ENCODE results near the gene ASGR1. TPM values are rescaled to one million over a fixed set of nuclear protein-coding genes. Genes with fewer than 3 reads are reported as not detected.
"Not testable (repeated sequence)": the region's sequence is repeated elsewhere in the genome, so short reads cannot be mapped to it uniquely, and the experiment has no call there.

The ASGR1 gene
- total RNA-seq, 2 donors from 2014 or later: 0.95 TPM; not detected in 1

GRCh38 chr17:7190276-7190917 is 11.2 kb upstream of the ASGR1 start:
- no peaks in the 10 kb centered on the region for H3K27me3 Mint-ChIP-seq
- H3K36me3 Mint-ChIP-seq: no peaks in the 10 kb centered on the region
- no peak overlapping the region for H3K27ac Mint-ChIP-seq
- H3K9me3 Mint-ChIP-seq: no peaks in the 10 kb centered on the region
- ATAC-seq (no peak), DNase-seq (ENCODE audit: low spot score) (no peak)
- peaks cover 0 to 7% of the 10 kb centered on the region in 2 donors for H3K4me1 Mint-ChIP-seq (ENCODE audit: low read depth in 2 of 2)
- no peak overlapping the region for H3K4me3 Mint-ChIP-seq

- ATAC-seq: peak in 1 of 2 donors; percentile 29
- Mint-ChIP-seq H3K4me1 (ENCODE audit: low read depth in 2 of 2) (peaks cover 0 to 7% of the 10 kb centered on the region in 2 donors), H3K4me3 (no peak overlapping the region), H3K9me3 (no peaks in the 10 kb centered on the region), H3K36me3 (no peaks in the 10 kb centered on the region), H3K27me3 (no peaks in the 10 kb centered on the region), H3K27ac (no peak overlapping the region)
- DNase-seq (ENCODE audit: low spot score): no peak
These were observed 7.1 kb upstream of the ASGR1 start for GRCh38 chr17:7186241-7186640.

GRCh38 chr17:7184647-7185046 is 5.5 kb upstream of the ASGR1 start:
- no peak for ATAC-seq
- H3K4me3 Mint-ChIP-seq: no peak overlapping the region
- H3K27me3 Mint-ChIP-seq: no peaks in the 10 kb centered on the region
- no peaks in the 10 kb centered on the region for H3K36me3 Mint-ChIP-seq
- H3K9me3 Mint-ChIP-seq: no peaks in the 10 kb centered on the region
- H3K27ac Mint-ChIP-seq: no peak overlapping the region
- no peak for DNase-seq (ENCODE audit: low spot score)
- H3K4me1 Mint-ChIP-seq (ENCODE audit: low read depth in 2 of 2): peaks cover 0 to 7% of the 10 kb centered on the region in 2 donors

GRCh38 chr17:7184091-7184488 is 4.9 kb upstream of the ASGR1 start:
- peaks cover 0 to 7% of the 10 kb centered on the region in 2 donors for H3K4me1 Mint-ChIP-seq (ENCODE audit: low read depth in 2 of 2)
- H3K9me3 Mint-ChIP-seq: no peaks in the 10 kb centered on the region
- no peaks in the 10 kb centered on the region for H3K27me3 Mint-ChIP-seq
- H3K4me3 Mint-ChIP-seq: no peak overlapping the region
- H3K36me3 Mint-ChIP-seq: no peaks in the 10 kb centered on the region
- no peak overlapping the region for H3K27ac Mint-ChIP-seq
- DNase-seq (ENCODE audit: low spot score) (no peak), ATAC-seq (no peak)

GRCh38 chr17:7183433-7184090 is 4.4 kb upstream of the ASGR1 start:
- Mint-ChIP-seq H3K4me3 (no peak overlapping the region), H3K27ac (no peak overlapping the region), H3K9me3 (no peaks in the 10 kb centered on the region), H3K27me3 (no peaks in the 10 kb centered on the region), H3K36me3 (no peaks in the 10 kb centered on the region), H3K4me1 (ENCODE audit: low read depth in 2 of 2) (peaks cover 0 to 7% of the 10 kb centered on the region in 2 donors)
- DNase-seq (ENCODE audit: low spot score) (no peak), ATAC-seq (no peak)

GRCh38 chr17:7182101-7182500 is 2.9 kb upstream of the ASGR1 start:
- not testable (repeated sequence) for H3K36me3 Mint-ChIP-seq; H3K27me3 Mint-ChIP-seq; H3K4me3 Mint-ChIP-seq; H3K27ac Mint-ChIP-seq; ATAC-seq; H3K9me3 Mint-ChIP-seq; DNase-seq (ENCODE audit: low spot score)
- H3K4me1 Mint-ChIP-seq (ENCODE audit: low read depth in 2 of 2): peaks cover 6 to 14% of the 10 kb centered on the region in 2 donors

- H3K9me3 Mint-ChIP-seq: no peaks in the 10 kb centered on the region
- H3K36me3 Mint-ChIP-seq: no peaks in the 10 kb centered on the region
- no peak overlapping the region for H3K27ac Mint-ChIP-seq
- peaks cover 6 to 7% of the 10 kb centered on the region in 2 donors for H3K4me1 Mint-ChIP-seq (ENCODE audit: low read depth in 2 of 2)
- peaks cover 6 to 8% of the 10 kb centered on the region in 2 donors for H3K27me3 Mint-ChIP-seq
- DNase-seq (ENCODE audit: low spot score): no peak
- no peak overlapping the region for H3K4me3 Mint-ChIP-seq
- ATAC-seq: no peak
These were observed 225 bp downstream of the ASGR1 start for GRCh38 chr17:7178973-7179316.

- Mint-ChIP-seq H3K27me3 (peaks cover 6 to 8% of the 10 kb centered on the region in 2 donors), H3K36me3 (no peaks in the 10 kb centered on the region), H3K4me3 (peak overlapping the region; percentile 47), H3K4me1 (ENCODE audit: low read depth in 2 of 2) (peaks cover 6 to 7% of the 10 kb centered on the region in 2 donors), H3K27ac (no peak overlapping the region), H3K9me3 (no peaks in the 10 kb centered on the region)
- ATAC-seq: no peak
- DNase-seq (ENCODE audit: low spot score): no peak
These were observed 1.2 kb downstream of the ASGR1 start for GRCh38 chr17:7177954-7178477.

GRCh38 chr17:7177191-7177953 is 1.8 kb downstream of the ASGR1 start:
- ATAC-seq (peak; percentile 57 to 71), DNase-seq (ENCODE audit: low spot score) (no peak)
- no peak overlapping the region for H3K27ac Mint-ChIP-seq
- peaks cover 6 to 8% of the 10 kb centered on the region in 2 donors for H3K27me3 Mint-ChIP-seq
- peak overlapping the region; percentile 47 for H3K4me3 Mint-ChIP-seq
- peaks cover 6 to 7% of the 10 kb centered on the region in 2 donors for H3K4me1 Mint-ChIP-seq (ENCODE audit: low read depth in 2 of 2)
- no peaks in the 10 kb centered on the region for H3K9me3 Mint-ChIP-seq
- no peaks in the 10 kb centered on the region for H3K36me3 Mint-ChIP-seq

GRCh38 chr17:7176841-7177190 is 2.4 kb downstream of the ASGR1 start:
- Mint-ChIP-seq H3K4me1 (ENCODE audit: low read depth in 2 of 2) (peaks cover 6 to 7% of the 10 kb centered on the region in 2 donors), H3K27ac (no peak overlapping the region), H3K9me3 (no peaks in the 10 kb centered on the region), H3K4me3 (no peak overlapping the region), H3K36me3 (no peaks in the 10 kb centered on the region), H3K27me3 (peaks cover 6 to 8% of the 10 kb centered on the region in 2 donors)
- no peak for ATAC-seq
- DNase-seq (ENCODE audit: low spot score): no peak

GRCh38 chr17:7176107-7176840 is 2.9 kb downstream of the ASGR1 start:
- Mint-ChIP-seq H3K27ac (no peak overlapping the region), H3K27me3 (peaks cover 6 to 8% of the 10 kb centered on the region in 2 donors), H3K4me3 (no peak overlapping the region), H3K9me3 (no peaks in the 10 kb centered on the region), H3K36me3 (no peaks in the 10 kb centered on the region), H3K4me1 (ENCODE audit: low read depth in 2 of 2) (peaks cover 6 to 7% of the 10 kb centered on the region in 2 donors)
- no peak for ATAC-seq
- DNase-seq (ENCODE audit: low spot score): no peak

GRCh38 chr17:7175330-7175733 is 3.8 kb downstream of the ASGR1 start:
- ATAC-seq (no peak), DNase-seq (ENCODE audit: low spot score) (no peak)
- Mint-ChIP-seq H3K9me3 (no peaks in the 10 kb centered on the region), H3K36me3 (no peaks in the 10 kb centered on the region), H3K4me1 (ENCODE audit: low read depth in 2 of 2) (peaks cover 6 to 7% of the 10 kb centered on the region in 2 donors), H3K4me3 (no peak overlapping the region), H3K27me3 (peaks cover 6 to 8% of the 10 kb centered on the region in 2 donors), H3K27ac (no peak overlapping the region)

GRCh38 chr17:7174603-7175326 is 4.4 kb downstream of the ASGR1 start:
- Mint-ChIP-seq H3K4me1 (ENCODE audit: low read depth in 2 of 2) (peaks cover 6 to 7% of the 10 kb centered on the region in 2 donors), H3K4me3 (no peak overlapping the region), H3K9me3 (no peaks in the 10 kb centered on the region), H3K27me3 (peaks cover 6 to 8% of the 10 kb centered on the region in 2 donors), H3K27ac (no peak overlapping the region), H3K36me3 (no peaks in the 10 kb centered on the region)
- DNase-seq (ENCODE audit: low spot score): no peak
- ATAC-seq: no peak

Measured in natural killer cell treated with Interleukin-12 subunit alpha and Interleukin-12 subunit beta and Interleukin-15 and Interleukin-18, amount 100 ng/mL, for 72 hours (primary cell).